Measurements from ENCODE around the gene MFSD11.

GRCh38 chr17:76690596-76691280, 47.2 kb upstream of the MFSD11 start:
- TF ChIP-seq GATA2 (IDR thresholded peaks at IDR 0.05; ENCODE audit: low read depth, low read length) (no peak), GATA3 (IDR thresholded peaks at IDR 0.05; ENCODE audit: low read depth, low read length) (no peak)
